DMS153 (cell line): Measurements from ENCODE around the gene INSYN2B.

ENCODE experiments used
- DNase-seq: peaks from one replicate; lab custom pipeline; 2025; lab: John Stamatoyannopoulos, UW

Gene INSYN2B

GRCh38 chr5:169933127-169933526, 47.2 kb downstream of the INSYN2B start:
- no peak for DNase-seq

GRCh38 chr5:169923988-169924387, 56.3 kb downstream of the INSYN2B start:
- DNase-seq: no peak

- no peak for DNase-seq
Observed at GRCh38 chr5:169922474-169922873, 57.8 kb downstream of the INSYN2B start.

GRCh38 chr5:169921949-169922348, 58.3 kb downstream of the INSYN2B start:
- DNase-seq: no peak

- no peak for DNase-seq
Observed at GRCh38 chr5:169921384-169921783, 58.9 kb downstream of the INSYN2B start.

- DNase-seq: no peak
Observed at GRCh38 chr5:169920474-169920873, 59.8 kb downstream of the INSYN2B start.

GRCh38 chr5:169918228-169918627, 62.1 kb downstream of the INSYN2B start:
- no peak for DNase-seq

- no peak for DNase-seq
Observed at GRCh38 chr5:169917500-169917899, 62.8 kb downstream of the INSYN2B start.

- no peak for DNase-seq
Observed at GRCh38 chr5:169914766-169915165, 65.5 kb downstream of the INSYN2B start.

GRCh38 chr5:169913479-169913878, 66.8 kb downstream of the INSYN2B start:
- DNase-seq: no peak

- DNase-seq: no peak
Observed at GRCh38 chr5:169911448-169912212, 68.7 kb downstream of the INSYN2B start.

- DNase-seq: no peak
Observed at GRCh38 chr5:169910393-169910792, 69.9 kb downstream of the INSYN2B start.

- no peak for DNase-seq
Observed at GRCh38 chr5:169909945-169910344, 70.3 kb downstream of the INSYN2B start.

GRCh38 chr5:169908864-169909263, 71.4 kb downstream of the INSYN2B start:
- no peak for DNase-seq

GRCh38 chr5:169906745-169907649, 73.3 kb downstream of the INSYN2B start:
- DNase-seq: no peak

GRCh38 chr5:169905017-169905416, 75.3 kb downstream of the INSYN2B start:
- DNase-seq: no peak

- DNase-seq: no peak
Observed at GRCh38 chr5:169904508-169904907, 75.8 kb downstream of the INSYN2B start.

GRCh38 chr5:169904059-169904458, 76.2 kb downstream of the INSYN2B start:
- DNase-seq: no peak

- DNase-seq: no peak
Observed at GRCh38 chr5:169901896-169902295, 78.4 kb downstream of the INSYN2B start.

GRCh38 chr5:169897481-169897880, 82.8 kb downstream of the INSYN2B start:
- DNase-seq: no peak

- no peak for DNase-seq
Observed at GRCh38 chr5:169895926-169896325, 84.4 kb downstream of the INSYN2B start.

- DNase-seq: no peak
Observed at GRCh38 chr5:169893571-169893970, 86.7 kb downstream of the INSYN2B start.

- no peak for DNase-seq
Observed at GRCh38 chr5:169893010-169893409, 87.3 kb downstream of the INSYN2B start.
